ENCODE data around the gene CCSER1. TPM values are rescaled to one million over a fixed set of nuclear protein-coding genes. Genes with fewer than 3 reads are reported as not detected.
"Not testable (repeated sequence)": the region's sequence is repeated elsewhere in the genome, so short reads cannot be mapped to it uniquely, and the experiment has no call there.

CCSER1 gene
- total RNA-seq, 1 experiment from 2014 or later: 0.05 TPM

DNA sequence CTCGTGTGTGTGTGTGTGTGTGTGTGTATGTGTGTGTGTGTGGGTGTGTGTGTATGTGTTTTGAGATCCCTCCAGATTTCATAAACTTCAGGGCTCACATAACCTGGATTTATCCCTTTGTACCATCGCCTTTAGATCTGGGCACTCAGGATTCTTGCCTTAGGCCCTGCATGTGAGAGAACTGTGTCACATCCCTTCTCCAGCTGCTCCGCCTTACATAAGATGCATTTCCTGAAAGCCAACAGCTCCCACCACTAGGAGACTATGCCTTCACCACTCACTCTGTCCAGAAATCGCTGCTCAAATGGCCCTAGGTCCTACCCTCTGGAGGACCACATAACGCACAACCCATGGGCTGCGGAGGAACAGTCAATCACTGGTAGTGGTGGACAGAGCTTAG, 348.8 kb downstream of the CCSER1 start:
- no TSS peak for BruUV-seq (replicated peaks)
- CTCF ChIA-PET: no interaction called here
- in situ Hi-C loops (cut with HindIII; ENCODE audit: low pct_unique_long_range_greater_than_20kb, low sequenced_read_pairs): no loop called here

DNA sequence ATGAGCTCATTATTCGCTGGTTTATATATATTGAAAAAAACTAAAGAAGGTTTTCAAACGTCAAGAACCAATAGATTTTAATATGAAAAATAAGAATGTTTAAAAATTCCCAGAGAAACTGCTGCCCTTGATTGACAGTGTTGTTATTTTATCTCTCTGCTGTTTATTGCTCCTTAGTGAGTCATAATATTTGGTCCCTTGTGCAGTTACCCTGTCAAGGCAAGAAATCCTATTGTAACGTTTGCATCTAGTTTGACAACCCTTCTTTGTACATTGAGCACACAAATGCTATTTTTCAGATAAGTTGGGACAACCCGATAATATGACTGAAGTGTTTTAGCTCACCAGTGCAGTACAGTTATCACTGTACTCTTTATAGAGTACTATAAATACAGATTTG, 349.4 kb downstream of the CCSER1 start:
- no peak for DNase-seq (ENCODE audit: low read depth, low spot score)
- Histone ChIP-seq H3K4me1 (ENCODE audit: control insufficient read depth, insufficient read depth, low read length) (no peaks in the 10 kb centered on the region), H3K36me3 (ENCODE audit: control insufficient read depth, insufficient read depth, low read length) (no peaks in the 10 kb centered on the region), H3K27ac (ENCODE audit: low read length) (no peak overlapping the region), H3K27me3 (ENCODE audit: control insufficient read depth, insufficient read depth, low read length) (no peaks in the 10 kb centered on the region), H3K9me3 (ENCODE audit: control insufficient read depth, insufficient read depth, low read depth, low read length) (no peaks in the 10 kb centered on the region), H3K4me3 (ENCODE audit: low read depth in 2 of 2, low read length in 2 of 2) (no peak overlapping the region)
- TF ChIP-seq TCF7L2 (IDR thresholded peaks at IDR 0.05; ENCODE audit: low read depth, low read length) (no peak), POLR2AphosphoS5 (IDR thresholded peaks at IDR 0.05; ENCODE audit: low read depth, low read length) (no peak), CTCF (IDR thresholded peaks at IDR 0.05) (no peak), SIN3A (IDR thresholded peaks at IDR 0.05; ENCODE audit: borderline replicate concordance, insufficient read depth, low read depth, low read length) (no peak)
- TF ChIP-seq, protein P1, sequence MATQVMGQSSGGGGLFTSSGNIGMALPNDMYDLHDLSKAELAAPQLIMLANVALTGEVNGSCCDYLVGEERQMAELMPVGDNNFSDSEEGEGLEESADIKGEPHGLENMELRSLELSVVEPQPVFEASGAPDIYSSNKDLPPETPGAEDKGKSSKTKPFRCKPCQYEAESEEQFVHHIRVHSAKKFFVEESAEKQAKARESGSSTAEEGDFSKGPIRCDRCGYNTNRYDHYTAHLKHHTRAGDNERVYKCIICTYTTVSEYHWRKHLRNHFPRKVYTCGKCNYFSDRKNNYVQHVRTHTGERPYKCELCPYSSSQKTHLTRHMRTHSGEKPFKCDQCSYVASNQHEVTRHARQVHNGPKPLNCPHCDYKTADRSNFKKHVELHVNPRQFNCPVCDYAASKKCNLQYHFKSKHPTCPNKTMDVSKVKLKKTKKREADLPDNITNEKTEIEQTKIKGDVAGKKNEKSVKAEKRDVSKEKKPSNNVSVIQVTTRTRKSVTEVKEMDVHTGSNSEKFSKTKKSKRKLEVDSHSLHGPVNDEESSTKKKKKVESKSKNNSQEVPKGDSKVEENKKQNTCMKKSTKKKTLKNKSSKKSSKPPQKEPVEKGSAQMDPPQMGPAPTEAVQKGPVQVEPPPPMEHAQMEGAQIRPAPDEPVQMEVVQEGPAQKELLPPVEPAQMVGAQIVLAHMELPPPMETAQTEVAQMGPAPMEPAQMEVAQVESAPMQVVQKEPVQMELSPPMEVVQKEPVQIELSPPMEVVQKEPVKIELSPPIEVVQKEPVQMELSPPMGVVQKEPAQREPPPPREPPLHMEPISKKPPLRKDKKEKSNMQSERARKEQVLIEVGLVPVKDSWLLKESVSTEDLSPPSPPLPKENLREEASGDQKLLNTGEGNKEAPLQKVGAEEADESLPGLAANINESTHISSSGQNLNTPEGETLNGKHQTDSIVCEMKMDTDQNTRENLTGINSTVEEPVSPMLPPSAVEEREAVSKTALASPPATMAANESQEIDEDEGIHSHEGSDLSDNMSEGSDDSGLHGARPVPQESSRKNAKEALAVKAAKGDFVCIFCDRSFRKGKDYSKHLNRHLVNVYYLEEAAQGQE (IDR thresholded peaks at IDR 0.05; ENCODE audit: insufficient read depth in 1 of 2, low read depth in 2 of 2, low read length in 1 of 2): no peak
- intact Hi-C loops (cut with micrococcal nuclease; ENCODE audit: unreplicated experiment): no loop called here
- in situ Hi-C loops (cut with HindIII; ENCODE audit: low pct_unique_long_range_greater_than_20kb, low sequenced_read_pairs): no loop called here
- POLR2A ChIA-PET: no interaction called here
- CTCF ChIA-PET: no interaction called here
- no peak for ATAC-seq
- no TSS peak for BruUV-seq (replicated peaks)

More for the DNA sequence above, 348.8 kb downstream of the CCSER1 start:
- no peak for DNase-seq (ENCODE audit: low read depth, low spot score)
- intact Hi-C loops (cut with micrococcal nuclease; ENCODE audit: unreplicated experiment): no loop called here
- TF ChIP-seq, protein P1 (IDR thresholded peaks at IDR 0.05; ENCODE audit: insufficient read depth in 1 of 2, low read depth in 2 of 2, low read length in 1 of 2): no peak
- TF ChIP-seq SIN3A (IDR thresholded peaks at IDR 0.05; ENCODE audit: borderline replicate concordance, insufficient read depth, low read depth, low read length): no peak
- no peak overlapping the region for H3K27ac ChIP-seq (ENCODE audit: low read length)
- no peak for ATAC-seq
- H3K9me3 ChIP-seq (ENCODE audit: control insufficient read depth, insufficient read depth, low read depth, low read length): no peaks in the 10 kb centered on the region
- H3K27me3 ChIP-seq (ENCODE audit: control insufficient read depth, insufficient read depth, low read length): no peaks in the 10 kb centered on the region
- no peaks in the 10 kb centered on the region for H3K36me3 ChIP-seq (ENCODE audit: control insufficient read depth, insufficient read depth, low read length)
- no peak overlapping the region for H3K4me3 ChIP-seq (ENCODE audit: low read depth in 2 of 2, low read length in 2 of 2)
- H3K4me1 ChIP-seq (ENCODE audit: control insufficient read depth, insufficient read depth, low read length): no peaks in the 10 kb centered on the region
- POLR2A ChIA-PET: no interaction called here

GRCh38 chr4:90484894-90485293, 357.7 kb downstream of the CCSER1 start:
- BruUV-seq (replicated peaks); intact Hi-C loops (cut with micrococcal nuclease; ENCODE audit: unreplicated experiment): not testable (repeated sequence)

More at GRCh38 chr4:90484894-90485293, 357.7 kb downstream of the CCSER1 start:
- H3K27ac ChIP-seq (ENCODE audit: low read length); H3K9me3 ChIP-seq (ENCODE audit: control insufficient read depth, insufficient read depth, low read depth, low read length); CTCF ChIA-PET; ATAC-seq; H3K36me3 ChIP-seq (ENCODE audit: control insufficient read depth, insufficient read depth, low read length); H3K27me3 ChIP-seq (ENCODE audit: control insufficient read depth, insufficient read depth, low read length); H3K4me1 ChIP-seq (ENCODE audit: control insufficient read depth, insufficient read depth, low read length); in situ Hi-C loops (cut with HindIII; ENCODE audit: low pct_unique_long_range_greater_than_20kb, low sequenced_read_pairs); POLR2A ChIA-PET; H3K4me3 ChIP-seq (ENCODE audit: low read depth in 2 of 2, low read length in 2 of 2); DNase-seq (ENCODE audit: low read depth, low spot score): not testable (repeated sequence)
